Left lobe of liver (tissue), 2 donors: Measurements from ENCODE around the gene TRMT1L. TPM values are rescaled to one million over a fixed set of nuclear protein-coding genes. Genes with fewer than 3 reads are reported as not detected.

Source experiments
- ATAC-seq: fragments of 200-7000 bp; cut with Tn5 transposase; one replicate; pipeline ENCODE4 v1.9.1; 2020; ENCODE audit warnings: mild to moderate bottlenecking, moderate library complexity
- DNase-seq: peaks from one replicate; pipeline ENCODE4 v3.0.0-alpha.2; 2020; ENCODE audit warnings: low spot score
- total RNA-seq: library from RNA; stranded (reverse); gene quantifications from one replicate; pipeline ENCODE4 v1.2.1, GENCODE V29; 2021
- donor health status: DM: no; HTN: no; CAD: no; lungs with moderate emphysema.
- donor health status: DM: no; HTN: yes; CAD: no.

TRMT1L gene
- total RNA-seq, 1 donor from 2014 or later, result 9.7 TPM

DNA sequence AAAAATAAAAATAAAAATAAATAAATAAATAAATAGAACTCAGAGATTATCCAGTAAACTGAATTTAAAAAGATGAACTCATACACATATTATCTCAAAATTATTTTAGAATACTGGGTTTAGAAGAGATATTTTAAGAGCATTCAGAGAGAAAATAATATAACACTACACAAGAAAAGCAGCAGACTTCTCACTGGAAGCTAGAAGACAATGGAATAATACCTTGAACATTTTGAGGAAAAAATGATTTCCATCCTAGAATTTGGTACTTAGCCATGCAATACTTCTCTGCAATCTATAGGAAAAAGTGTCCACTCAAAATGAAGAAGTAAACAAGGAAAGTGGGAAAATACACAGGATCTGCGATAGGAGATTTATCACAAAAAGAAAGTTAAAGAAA is 24.2 kb downstream of the TRMT1L start:
- ATAC-seq (no peak), DNase-seq (no peak)

DNA sequence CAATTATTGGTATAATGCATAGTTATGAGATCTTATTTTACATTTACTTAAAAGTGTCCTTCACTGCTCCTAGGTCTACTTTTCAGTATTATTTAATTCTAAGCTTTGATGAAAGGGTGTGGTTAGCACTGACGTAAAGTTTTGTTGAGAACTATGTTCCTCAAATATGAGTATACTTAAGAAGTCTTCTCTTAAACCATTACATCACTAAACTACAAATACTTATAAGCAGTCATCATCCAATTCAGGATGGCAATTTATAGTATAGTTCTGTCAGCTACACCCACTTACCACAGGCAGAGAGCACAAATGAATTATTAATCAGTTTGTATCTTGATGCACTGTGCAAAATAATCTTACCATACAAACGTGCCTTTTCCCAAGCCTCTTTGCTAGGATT is 27.0 kb downstream of the TRMT1L start:
- ATAC-seq, result no peak
- DNase-seq, result no peak

DNA sequence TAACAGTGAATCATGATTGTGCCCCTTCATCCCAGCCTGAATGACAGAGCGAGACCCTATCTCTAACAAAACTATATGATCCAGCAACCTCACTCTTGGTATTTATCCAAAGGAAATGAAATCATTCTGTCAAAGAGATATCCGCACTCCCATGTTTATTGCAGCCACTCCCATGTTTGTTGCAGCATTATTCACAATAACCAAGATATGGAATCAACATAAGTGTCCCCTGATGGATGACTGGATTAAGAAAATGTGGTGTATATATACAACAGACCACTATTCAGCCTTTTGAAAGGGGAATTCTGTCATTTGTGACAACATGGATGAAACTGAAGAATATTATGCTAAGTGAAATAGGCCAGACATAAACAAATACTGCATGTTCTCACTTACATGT is 44.4 kb downstream of the TRMT1L start:
- DNase-seq (no peak), ATAC-seq (no peak)

DNA sequence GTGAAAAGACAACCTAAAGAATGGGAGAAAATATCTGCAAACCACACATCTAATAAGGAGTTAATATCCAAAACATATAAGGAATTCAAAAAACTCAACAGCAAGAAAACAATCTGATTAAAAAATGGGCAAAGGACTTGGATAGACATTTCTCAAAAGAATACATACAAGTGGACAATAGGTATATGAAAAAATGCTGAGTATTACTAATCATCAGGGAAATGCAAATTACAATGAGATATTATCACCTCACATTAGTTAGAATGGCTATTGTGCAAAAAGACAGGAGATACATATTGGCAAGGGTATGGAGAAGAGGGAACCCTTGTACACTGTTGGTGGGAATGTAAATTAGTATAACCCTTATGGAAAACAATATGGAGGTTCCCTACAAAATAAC is 44.9 kb downstream of the TRMT1L start:
- no peak for DNase-seq
- no peak for ATAC-seq

DNA sequence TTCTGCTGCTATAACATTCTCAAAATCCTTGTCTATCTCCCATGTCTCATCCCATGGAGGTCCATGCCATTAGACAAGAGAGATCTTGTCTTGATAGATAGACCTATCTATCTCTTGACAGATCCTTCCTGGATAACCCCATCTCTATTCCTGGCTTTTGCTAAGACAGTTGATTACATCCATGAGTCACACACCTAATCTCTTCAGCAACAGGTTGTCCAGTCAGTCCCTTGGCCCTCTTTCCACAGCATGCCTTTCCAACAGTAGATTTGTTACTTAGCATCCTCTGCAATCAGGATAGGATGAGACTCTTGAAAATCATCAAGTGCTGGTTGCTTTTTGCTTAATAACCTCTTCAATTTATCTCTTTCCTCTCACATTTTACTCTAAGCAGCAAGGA is 46.6 kb downstream of the TRMT1L start:
- ATAC-seq (no peak), DNase-seq (no peak)

DNA sequence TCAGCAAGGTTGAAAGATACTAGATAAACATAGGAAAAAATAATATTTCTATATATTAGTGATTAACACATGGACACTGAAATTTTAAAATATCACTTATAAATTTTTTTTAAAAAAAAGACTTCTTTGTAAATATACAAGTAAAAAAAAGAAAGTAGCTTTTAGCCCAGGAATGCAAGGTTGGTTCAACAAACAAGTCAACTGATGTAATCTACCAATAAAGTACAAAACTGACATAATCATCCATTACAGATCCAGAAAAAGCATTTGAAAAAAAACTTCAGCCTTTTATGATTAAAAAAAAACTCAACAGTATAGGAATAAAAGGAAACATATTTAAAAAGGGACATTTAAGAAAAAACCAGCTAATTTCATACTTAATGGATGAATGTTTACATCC is 48.4 kb downstream of the TRMT1L start:
- no peak for ATAC-seq
- no peak for DNase-seq

DNA sequence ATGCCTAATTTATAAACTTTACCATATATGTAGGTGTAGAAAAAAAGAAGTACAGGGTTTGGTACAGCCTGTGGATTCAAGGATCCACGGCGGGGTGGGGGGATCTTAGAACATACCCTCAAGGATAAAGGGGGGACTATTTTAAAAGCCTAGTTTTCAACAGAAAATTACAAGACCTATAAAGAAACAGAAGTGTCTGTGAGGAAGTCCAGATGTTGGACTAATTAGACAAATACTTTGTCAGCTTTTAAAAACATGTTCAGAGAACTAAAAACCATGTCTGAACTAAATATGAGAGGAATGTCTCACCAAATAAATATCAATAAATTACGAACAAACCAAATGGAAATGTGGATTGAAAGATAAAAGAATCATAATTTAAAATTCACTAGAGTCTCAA is 51.6 kb downstream of the TRMT1L start:
- DNase-seq, result no peak
- ATAC-seq, result no peak

DNA sequence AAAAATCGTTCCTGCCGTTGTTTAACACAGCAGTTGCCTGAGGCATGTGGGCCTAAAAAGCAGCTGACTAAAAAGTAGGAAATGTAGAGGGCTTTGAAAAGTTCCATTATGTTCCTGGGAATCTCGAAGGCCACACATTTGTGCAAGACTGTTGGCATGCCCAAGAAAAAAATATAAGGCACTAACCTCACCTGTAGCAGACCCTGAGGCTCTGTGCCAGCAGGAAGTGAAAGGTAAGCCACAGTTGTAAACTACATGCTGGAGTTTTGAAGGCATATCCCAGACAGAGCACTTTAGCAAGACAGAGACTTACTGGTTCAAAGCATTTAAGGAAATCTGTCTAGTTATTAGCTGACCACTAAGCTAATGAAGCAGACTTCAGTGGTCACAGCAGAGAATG is 52.7 kb downstream of the TRMT1L start:
- DNase-seq, result no peak
- no peak for ATAC-seq

DNA sequence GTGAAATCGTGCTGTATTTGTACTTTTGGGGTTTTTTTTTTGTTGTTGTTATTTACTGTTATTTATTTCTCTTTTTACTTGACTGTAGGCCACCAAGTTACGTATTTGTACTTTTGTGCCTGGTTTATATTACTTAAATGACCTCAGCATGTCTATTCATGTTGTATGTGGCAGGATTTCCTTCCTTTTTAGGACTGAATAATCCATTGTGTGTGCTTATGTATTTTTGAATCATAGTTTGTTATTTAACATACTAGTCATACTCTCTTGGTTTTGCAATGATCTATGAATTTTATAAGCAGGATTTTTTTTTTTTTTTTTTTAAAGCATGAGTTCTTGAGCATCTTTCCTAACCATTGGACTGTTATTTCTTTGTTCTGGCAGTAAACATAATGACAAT is 60.2 kb downstream of the TRMT1L start:
- DNase-seq (no peak), ATAC-seq (no peak)

DNA sequence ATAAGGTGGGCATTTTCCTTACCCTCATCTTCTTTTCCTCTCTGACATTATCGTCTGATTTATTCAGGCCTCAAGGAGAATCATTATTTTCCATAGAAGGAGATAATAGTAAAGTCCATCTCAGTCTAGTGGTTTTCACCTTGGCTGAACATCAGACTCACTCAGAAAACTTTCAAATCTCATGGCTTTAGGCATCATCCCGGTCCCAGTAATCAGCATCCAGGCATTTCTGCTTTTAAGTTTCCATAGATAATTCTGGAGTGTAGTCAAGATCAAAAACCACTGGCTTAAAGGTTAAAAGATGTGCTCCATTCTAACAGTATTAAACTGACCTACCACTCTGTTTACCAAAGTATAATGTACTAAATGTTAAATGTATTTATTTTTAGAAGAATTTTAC is 62.0 kb downstream of the TRMT1L start:
- DNase-seq, result no peak
- no peak for ATAC-seq

DNA sequence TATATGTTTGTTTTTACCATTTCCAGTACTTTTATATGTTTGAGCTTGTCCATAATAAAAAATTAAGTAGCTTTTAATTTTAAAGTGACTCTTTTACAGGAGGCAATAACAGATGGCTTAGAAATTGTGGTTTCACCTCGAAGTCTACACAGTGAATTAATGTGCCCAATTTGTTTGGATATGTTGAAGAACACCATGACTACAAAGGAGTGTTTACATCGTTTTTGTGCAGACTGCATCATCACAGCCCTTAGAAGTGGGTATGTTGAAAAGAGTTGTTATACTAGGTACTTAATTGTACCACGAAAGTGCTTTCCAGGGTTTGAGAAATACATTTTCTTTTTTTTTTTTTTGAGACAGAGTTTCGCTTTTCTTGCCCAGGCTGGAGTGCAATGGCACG is 65.3 kb downstream of the TRMT1L start:
- DNase-seq (no peak), ATAC-seq (no peak)

DNA sequence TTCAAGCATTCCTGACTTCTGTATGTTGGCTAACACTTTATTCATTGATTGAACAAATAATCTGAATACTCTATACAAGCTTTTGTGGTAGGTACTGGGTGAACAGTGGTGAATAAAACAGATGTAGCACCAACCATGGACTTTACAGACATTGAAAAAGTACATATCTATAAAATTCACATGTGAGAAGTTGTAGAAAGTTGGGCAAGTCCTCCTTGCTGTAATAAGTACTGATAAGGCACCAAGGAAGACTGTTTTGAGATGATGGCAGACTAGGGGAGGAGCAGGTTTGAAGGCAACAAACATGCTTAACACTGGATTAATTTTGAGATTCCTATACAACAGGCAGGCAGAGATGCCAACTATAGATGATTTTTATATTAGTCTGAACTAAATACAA is 69.0 kb downstream of the TRMT1L start:
- ATAC-seq (no peak), DNase-seq (no peak)

DNA sequence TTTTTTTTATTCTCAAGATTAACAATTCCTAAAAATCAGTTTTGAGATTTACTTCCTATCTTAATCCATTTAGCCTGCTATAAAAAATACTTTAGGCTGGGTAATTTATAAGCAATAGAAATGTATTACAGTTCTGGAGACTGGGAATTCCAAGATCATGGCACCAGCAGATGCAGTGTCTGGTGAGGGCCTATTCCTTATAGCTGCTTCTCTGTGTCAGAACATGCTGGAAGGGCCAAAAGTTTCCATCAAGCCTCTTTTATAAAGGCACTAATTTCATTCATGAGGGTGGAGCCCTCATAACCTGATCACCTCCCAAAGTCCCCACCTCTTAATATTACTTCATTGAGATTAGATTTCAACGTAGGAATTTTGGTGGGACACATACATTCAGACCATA is 69.7 kb downstream of the TRMT1L start:
- no peak for ATAC-seq
- no peak for DNase-seq

DNA sequence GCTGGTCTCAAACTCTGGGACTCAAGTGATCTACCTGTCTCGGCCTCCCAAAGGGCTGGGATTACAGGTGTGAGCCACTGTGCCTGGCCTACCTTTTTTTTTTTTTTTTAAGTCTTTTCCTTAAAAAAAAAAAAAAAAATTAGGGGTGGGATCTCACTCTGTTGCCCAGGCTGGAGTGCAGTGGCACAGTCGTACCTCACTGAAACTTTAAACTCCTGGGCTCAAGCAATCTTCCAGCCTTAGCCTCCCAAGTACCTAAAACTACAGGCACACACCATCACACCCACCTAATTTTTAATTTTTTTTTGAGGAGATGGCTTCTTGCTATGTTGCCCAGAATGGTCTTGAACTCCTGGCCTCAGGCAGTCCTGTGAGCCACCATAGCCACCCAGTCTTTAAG is 72.9 kb downstream of the TRMT1L start:
- ATAC-seq (no peak), DNase-seq (no peak)

DNA sequence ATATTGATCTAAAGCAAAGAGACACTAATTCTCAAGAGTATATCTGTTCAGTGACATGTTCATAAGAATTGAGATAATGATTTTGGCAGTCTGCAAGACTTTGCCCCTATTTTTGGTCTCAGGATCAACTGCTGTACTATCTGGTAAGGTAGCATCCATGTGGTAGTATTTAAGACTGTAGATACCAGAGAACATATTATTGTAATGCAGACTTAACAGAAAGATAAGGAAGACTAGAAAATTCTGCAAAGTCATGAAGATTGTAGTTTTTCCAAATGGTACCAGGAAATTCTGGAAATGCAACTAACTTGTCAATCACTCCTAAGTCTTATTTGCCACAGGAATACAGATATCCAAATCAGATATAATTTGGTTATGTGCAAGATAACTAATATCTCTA is 76.3 kb downstream of the TRMT1L start:
- no peak for ATAC-seq

DNA sequence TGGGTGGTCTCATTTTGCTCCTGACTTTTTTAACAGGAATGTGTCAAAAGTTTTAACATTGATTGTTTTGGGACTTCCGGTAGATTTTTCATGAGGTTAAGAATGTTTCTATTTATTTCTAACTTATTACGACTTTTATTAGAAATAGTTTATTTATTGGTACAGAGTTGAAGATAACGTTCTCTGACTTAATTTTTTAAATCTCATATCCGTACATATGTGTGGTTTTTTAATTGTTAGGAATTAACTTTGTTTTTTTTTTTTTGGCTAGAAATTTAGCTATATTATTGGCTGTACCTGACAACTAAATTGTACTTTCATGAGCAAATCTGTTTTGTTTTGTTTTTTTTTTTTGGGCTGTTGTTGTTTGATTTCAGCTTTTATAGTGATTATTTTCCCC is 79.4 kb downstream of the TRMT1L start:
- ATAC-seq (no peak), DNase-seq (no peak)

More for the DNA sequence above, 76.3 kb downstream of the TRMT1L start:
- DNase-seq, result no peak

DNA sequence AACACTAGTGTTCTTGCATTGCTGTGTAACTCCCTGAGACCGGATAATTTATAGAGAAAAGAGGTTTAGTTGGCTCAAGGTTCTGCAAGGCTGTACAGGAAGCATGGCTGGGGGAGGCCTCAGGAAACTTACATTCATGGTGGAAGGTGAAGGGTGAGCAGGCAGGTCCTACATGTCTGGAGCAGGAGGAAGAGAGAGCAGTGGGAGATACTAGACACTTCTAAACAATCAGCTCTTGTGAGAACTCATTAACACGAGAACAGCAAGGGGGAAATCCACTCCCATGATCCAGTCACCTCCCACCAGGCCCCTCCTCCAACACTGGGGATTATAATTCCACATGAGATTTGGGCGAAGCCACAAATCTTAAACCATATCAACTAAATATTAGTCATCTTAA is 81.3 kb downstream of the TRMT1L start:
- DNase-seq, result no peak
- no peak for ATAC-seq

DNA sequence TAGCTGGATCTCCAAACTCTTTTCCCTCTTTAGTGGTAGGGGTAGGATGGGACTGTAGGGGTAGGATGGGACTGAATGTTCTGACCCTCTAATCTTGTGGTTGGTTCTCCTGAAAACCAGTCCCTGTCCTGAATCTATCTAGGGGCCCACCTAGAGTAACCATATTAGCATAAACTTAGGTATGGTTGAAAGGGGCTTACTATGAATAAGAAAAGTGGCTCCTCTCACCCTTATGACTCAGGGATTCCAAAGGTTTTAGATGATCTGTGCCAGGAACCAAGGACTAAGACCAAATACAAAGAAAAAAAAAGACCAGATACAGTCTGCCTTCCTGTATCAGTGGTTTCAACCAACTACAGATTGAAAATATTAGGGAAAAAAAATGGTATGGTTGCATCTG is 82.4 kb downstream of the TRMT1L start:
- ATAC-seq (no peak), DNase-seq (no peak)

DNA sequence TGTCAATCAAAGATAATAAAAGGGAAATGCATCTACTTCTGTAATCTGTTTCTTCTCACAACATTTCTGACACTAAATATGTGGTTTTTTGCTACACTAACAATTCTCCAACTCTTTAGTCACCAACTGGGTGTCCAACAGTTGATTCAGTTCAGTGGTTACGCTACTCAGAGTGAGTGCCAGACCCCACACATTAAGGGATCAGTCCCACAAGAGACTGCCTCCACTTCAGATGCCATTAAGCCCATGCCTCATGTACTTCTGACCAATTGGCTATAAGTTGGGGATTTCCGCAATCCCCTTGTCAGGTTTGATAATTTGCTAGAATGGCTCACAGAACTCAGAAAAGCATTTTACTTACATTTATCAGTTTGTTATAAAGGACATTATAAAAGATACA is 83.0 kb downstream of the TRMT1L start:
- no peak for DNase-seq
- ATAC-seq, result no peak

DNA sequence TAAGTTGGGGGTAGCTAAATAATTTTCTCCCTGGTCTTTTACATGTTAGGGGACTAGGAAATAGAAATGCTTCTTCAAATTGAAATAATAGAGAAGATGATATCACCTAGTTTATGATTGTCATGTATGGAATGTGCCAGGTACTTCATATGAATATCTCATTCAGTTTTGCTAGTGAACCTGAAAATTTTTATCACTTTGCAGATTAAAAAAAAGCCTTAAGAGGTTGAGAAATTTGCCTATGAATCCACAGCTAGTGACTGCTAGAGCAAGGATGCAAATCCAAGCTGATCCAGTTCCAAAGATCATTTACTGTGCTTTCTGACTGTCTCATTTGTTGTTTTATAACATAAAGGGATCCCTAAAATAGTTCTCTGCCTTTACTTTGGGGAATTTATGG is 86.7 kb downstream of the TRMT1L start:
- DNase-seq, result no peak
- ATAC-seq, result no peak

DNA sequence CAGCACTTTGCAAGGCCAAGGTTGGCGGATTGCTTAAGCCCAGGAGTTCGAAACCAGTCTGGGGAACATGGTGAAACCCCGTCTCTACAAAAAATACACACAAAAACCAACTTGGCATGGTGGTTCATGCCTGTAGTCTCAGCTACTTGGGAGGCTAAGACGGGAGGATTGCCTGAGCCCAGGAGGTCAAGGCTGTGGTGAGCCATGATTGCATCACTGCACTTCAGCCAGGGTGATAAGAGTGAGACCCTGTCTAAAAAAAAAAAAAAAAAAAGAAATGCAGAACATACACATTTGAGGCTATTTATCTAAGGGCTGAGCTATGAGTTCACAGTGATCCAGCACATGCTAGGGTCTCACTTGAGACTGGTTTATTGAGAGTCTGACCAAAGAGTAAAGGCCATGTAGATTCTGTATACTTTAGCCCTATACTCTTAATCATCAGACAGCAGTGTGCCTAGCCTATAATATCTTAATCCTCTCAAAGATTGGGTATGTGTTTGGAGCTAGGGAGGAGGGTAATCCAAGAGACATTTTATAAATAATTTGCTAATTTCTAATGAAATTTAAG is 87.5 kb downstream of the TRMT1L start:
- DNase-seq, result no peak

DNA sequence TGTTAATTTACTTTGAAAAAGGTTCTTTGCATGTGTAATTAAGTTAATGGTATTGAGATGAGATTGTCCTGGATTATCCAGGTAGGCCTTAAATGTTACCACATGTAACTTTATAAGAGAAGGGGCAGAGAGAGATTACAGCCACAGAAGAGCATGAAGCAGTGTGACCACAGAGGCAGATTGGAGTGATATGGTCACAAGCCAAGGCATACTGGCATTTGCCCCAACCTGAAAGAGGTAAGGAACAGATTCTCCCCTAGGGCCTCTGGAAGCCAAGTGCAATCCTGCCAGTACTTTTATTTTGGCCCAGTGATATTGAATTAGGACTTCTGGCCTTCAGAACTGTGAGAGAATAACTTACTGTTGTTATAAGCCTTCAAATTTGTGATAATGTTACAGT is 88.4 kb downstream of the TRMT1L start:
- ATAC-seq, result peak; percentile 61
- DNase-seq, result no peak

More for the DNA sequence above, 87.5 kb downstream of the TRMT1L start:
- no peak for ATAC-seq
